NT2/D1 (cell line): Measurements from ENCODE around the gene MAD1L1.

Source experiments
- SUZ12 ChIP-seq: IDR thresholded peaks from 2 replicates; pipeline ENCODE4 v1.6.1; 2011; ENCODE audit not compliant: insufficient read length, insufficient read depth; ENCODE audit errors: extremely low read depth
- YY1 ChIP-seq: IDR thresholded peaks from 2 replicates; pipeline ENCODE4 v1.6.1; 2011; ENCODE audit not compliant: insufficient read length, insufficient read depth

GRCh38 chr7:1844951-1845390 lies 387.8 kb downstream of the MAD1L1 start:
- TF ChIP-seq YY1 (no peak), SUZ12 (no peak)
